Skeletal muscle tissue (tissue), 4 donors: ENCODE data around the gene ST6GAL2. TPM values are rescaled to one million over a fixed set of nuclear protein-coding genes. Genes with fewer than 3 reads are reported as not detected.

Source experiments
- H3K27ac ChIP-seq: one replicate; pipeline ENCODE4 v1.7.0; 2013; ENCODE audit warnings: mild to moderate bottlenecking, low read depth, low read length, inconsistent platforms
- H3K27me3 ChIP-seq, 3 donors: one replicate each; pipeline ENCODE4 v1.7.0; 2013; ENCODE audit warnings: low read length in 3 of 3; ENCODE audit not compliant: control insufficient read depth in 3 of 3, insufficient read depth in 3 of 3
- H3K36me3 ChIP-seq, 3 donors: one replicate each; pipeline ENCODE4 v1.7.0; 2013; ENCODE audit warnings: low read length in 3 of 3; ENCODE audit not compliant: control insufficient read depth in 3 of 3, insufficient read depth in 3 of 3
- H3K4me1 ChIP-seq, 3 donors: one replicate each; pipeline ENCODE4 v1.7.0; 2013; ENCODE audit warnings: low read length in 3 of 3, mild to moderate bottlenecking in 3 of 3; ENCODE audit not compliant: control insufficient read depth in 3 of 3, insufficient read depth in 3 of 3
- H3K4me3 ChIP-seq, 3 donors: one replicate each; pipeline ENCODE4 v1.7.0; 2013; ENCODE audit warnings: low read length in 3 of 3
- H3K9ac ChIP-seq, 3 donors: one replicate each; pipeline ENCODE4 v1.7.0; 2013; ENCODE audit warnings: low read length in 3 of 3, mild to moderate bottlenecking in 3 of 3, moderate library complexity in 2 of 3, low read depth in 1 of 3
- H3K9me3 ChIP-seq, 3 donors: one replicate each; pipeline ENCODE4 v1.7.0; 2013; ENCODE audit warnings: low read length in 3 of 3; ENCODE audit not compliant: control insufficient read depth in 3 of 3
- total RNA-seq: library from RNA; depleted of rRNA; stranded (reverse); fragments of >200 nt; gene quantifications from one replicate; pipeline ENCODE4 v1.2.3, GENCODE V29; 2014
- donor health status: Osteomylitis.

ST6GAL2 gene
- total RNA-seq, 1 donor from 2014 or later: 3.1 TPM

- no peak overlapping the region for H3K27ac ChIP-seq
- H3K4me1 ChIP-seq: no peaks in the 10 kb centered on the region
- H3K4me3 ChIP-seq: no peak overlapping the region
- H3K27me3 ChIP-seq: no peaks in the 10 kb centered on the region
- H3K36me3 ChIP-seq: no peaks in the 10 kb centered on the region
- no peaks in the 10 kb centered on the region for H3K9me3 ChIP-seq
- H3K9ac ChIP-seq: no peak overlapping the region
Measured at GRCh38 chr2:106866641-106867040, 19.3 kb downstream of the ST6GAL2 start.

- H3K4me1 ChIP-seq: no peaks in the 10 kb centered on the region
- H3K27ac ChIP-seq: no peak overlapping the region
- peaks cover 0 to 2% (median 0%) of the 10 kb centered on the region in 3 donors for H3K27me3 ChIP-seq
- no peaks in the 10 kb centered on the region for H3K9me3 ChIP-seq
- no peak overlapping the region for H3K9ac ChIP-seq
- no peaks in the 10 kb centered on the region for H3K36me3 ChIP-seq
- H3K4me3 ChIP-seq: no peak overlapping the region
Measured at GRCh38 chr2:106864051-106864450, 21.9 kb downstream of the ST6GAL2 start.

GRCh38 chr2:106863387-106863786 is 22.6 kb downstream of the ST6GAL2 start:
- Histone ChIP-seq H3K4me1 (no peaks in the 10 kb centered on the region), H3K9ac (no peak overlapping the region), H3K27ac (no peak overlapping the region), H3K4me3 (no peak overlapping the region), H3K36me3 (no peaks in the 10 kb centered on the region), H3K9me3 (peaks cover 0 to 5% (median 5%) of the 10 kb centered on the region in 3 donors), H3K27me3 (peaks cover 0 to 2% (median 0%) of the 10 kb centered on the region in 3 donors)

GRCh38 chr2:106859498-106859897 is 26.5 kb downstream of the ST6GAL2 start:
- H3K27me3 ChIP-seq: peaks cover 0 to 2% (median 0%) of the 10 kb centered on the region in 3 donors
- H3K9ac ChIP-seq: no peak overlapping the region
- no peak overlapping the region for H3K4me3 ChIP-seq
- no peaks in the 10 kb centered on the region for H3K4me1 ChIP-seq
- H3K9me3 ChIP-seq: peaks cover 0 to 5% (median 5%) of the 10 kb centered on the region in 3 donors
- H3K36me3 ChIP-seq: no peaks in the 10 kb centered on the region
- H3K27ac ChIP-seq: no peak overlapping the region

- H3K4me1 ChIP-seq: no peaks in the 10 kb centered on the region
Measured at GRCh38 chr2:106858810-106859209, 27.2 kb downstream of the ST6GAL2 start.

GRCh38 chr2:106857882-106858478 is 28.0 kb downstream of the ST6GAL2 start:
- no peaks in the 10 kb centered on the region for H3K4me1 ChIP-seq

More at GRCh38 chr2:106858810-106859209, 27.2 kb downstream of the ST6GAL2 start:
- Histone ChIP-seq H3K27me3 (peaks cover 0 to 2% (median 0%) of the 10 kb centered on the region in 3 donors), H3K9me3 (peaks cover 0 to 5% (median 5%) of the 10 kb centered on the region in 3 donors), H3K4me3 (no peak overlapping the region), H3K36me3 (no peaks in the 10 kb centered on the region), H3K9ac (no peak overlapping the region), H3K27ac (no peak overlapping the region)

GRCh38 chr2:106853631-106854030 is 32.3 kb downstream of the ST6GAL2 start:
- H3K4me1 ChIP-seq: no peaks in the 10 kb centered on the region
- H3K4me3 ChIP-seq: no peak overlapping the region
- no peaks in the 10 kb centered on the region for H3K27me3 ChIP-seq
- H3K27ac ChIP-seq: no peak overlapping the region
- H3K36me3 ChIP-seq: no peaks in the 10 kb centered on the region
- no peak overlapping the region for H3K9ac ChIP-seq
- H3K9me3 ChIP-seq: peaks cover 0 to 2% (median under 1%) of the 10 kb centered on the region in 3 donors

More at GRCh38 chr2:106857882-106858478, 28.0 kb downstream of the ST6GAL2 start:
- peaks cover 0 to 5% (median 5%) of the 10 kb centered on the region in 3 donors for H3K9me3 ChIP-seq
- H3K27ac ChIP-seq: no peak overlapping the region
- H3K9ac ChIP-seq: no peak overlapping the region
- H3K36me3 ChIP-seq: no peaks in the 10 kb centered on the region
- H3K27me3 ChIP-seq: peaks cover 0 to 2% (median 0%) of the 10 kb centered on the region in 3 donors
- H3K4me3 ChIP-seq: no peak overlapping the region

GRCh38 chr2:106851881-106852501 is 34.0 kb downstream of the ST6GAL2 start:
- Histone ChIP-seq H3K9ac (no peak overlapping the region), H3K4me3 (no peak overlapping the region), H3K36me3 (no peaks in the 10 kb centered on the region), H3K27ac (no peak overlapping the region), H3K27me3 (no peaks in the 10 kb centered on the region), H3K9me3 (no peaks in the 10 kb centered on the region), H3K4me1 (no peaks in the 10 kb centered on the region)

GRCh38 chr2:106851087-106851874 is 34.7 kb downstream of the ST6GAL2 start:
- Histone ChIP-seq H3K36me3 (no peaks in the 10 kb centered on the region), H3K4me1 (no peaks in the 10 kb centered on the region), H3K27me3 (no peaks in the 10 kb centered on the region), H3K9me3 (no peaks in the 10 kb centered on the region), H3K27ac (no peak overlapping the region), H3K4me3 (no peak overlapping the region), H3K9ac (no peak overlapping the region)

GRCh38 chr2:106849253-106849652 is 36.7 kb downstream of the ST6GAL2 start:
- Histone ChIP-seq H3K4me3 (no peak overlapping the region), H3K27ac (no peak overlapping the region), H3K36me3 (no peaks in the 10 kb centered on the region), H3K9me3 (no peaks in the 10 kb centered on the region), H3K4me1 (no peaks in the 10 kb centered on the region), H3K27me3 (no peaks in the 10 kb centered on the region), H3K9ac (no peak overlapping the region)
